RKO (cell line): Measurements from ENCODE around the gene TEX14.

Source experiments
- DNase-seq: peaks from one replicate; pipeline ENCODE4 v3.0.0-alpha.2; 2016; ENCODE audit warnings: low spot score

TEX14 gene

DNA sequence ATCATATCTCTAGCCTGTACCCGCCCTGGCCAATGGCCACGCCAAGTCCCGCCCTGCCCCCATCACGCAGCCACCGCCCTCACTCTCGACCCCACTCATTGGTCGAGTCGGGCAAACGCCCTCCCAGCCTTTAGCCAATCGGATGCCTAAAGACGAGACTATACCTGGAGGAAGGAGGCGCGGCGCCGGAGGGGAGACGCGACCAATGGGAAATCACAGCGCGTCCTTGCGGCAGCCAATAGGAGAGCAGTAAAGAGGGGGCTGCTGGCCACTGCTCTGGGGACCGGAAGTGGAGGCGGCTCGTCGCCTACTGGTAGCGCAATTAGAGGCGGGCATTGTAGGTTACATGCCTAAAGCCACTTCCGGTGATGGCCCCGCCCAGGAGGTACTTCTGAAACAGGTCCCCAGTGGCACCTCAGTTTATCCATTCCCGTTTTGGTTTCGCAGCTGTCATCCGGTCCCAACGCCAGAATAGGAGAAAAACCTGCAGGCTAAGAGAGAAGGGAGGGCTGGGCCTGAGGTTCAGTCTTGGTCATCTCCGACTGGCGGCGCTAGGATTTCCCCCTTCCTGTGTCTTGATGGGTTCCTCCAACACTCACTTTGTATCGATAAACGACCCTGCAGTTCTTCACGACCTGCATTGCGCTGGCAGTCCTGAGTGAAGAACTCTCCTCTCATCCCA, 173.8 kb downstream of the TEX14 start:
- DNase-seq: peak; percentile 100

DNA sequence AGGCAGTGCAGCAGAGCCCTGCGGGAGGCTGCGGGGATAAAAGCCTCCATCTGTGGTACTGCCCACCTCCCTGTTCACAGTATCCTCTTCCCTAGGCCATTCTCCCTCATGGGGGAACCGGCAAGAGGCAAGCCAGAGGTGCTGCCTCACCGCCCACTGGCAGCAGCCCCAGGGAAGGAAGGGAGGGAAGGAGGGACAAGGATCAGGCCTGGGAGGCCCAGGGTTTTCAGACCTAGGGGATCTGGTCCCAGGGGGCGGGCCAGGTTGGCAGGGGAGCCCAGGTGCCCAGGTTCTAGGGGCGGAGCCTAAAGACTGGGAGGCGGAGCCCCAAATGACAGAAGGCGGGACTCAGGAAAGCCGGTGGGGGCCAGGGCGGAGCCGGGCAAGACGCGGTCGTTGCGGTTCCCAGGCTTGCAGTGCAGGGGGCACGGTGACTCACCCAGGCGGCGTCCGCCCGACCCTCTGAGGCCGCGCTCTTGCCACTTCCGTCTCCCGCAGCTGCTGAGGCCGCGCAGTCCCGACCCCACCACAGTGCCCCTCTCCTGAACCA, 174.4 kb downstream of the TEX14 start:
- no peak for DNase-seq

DNA sequence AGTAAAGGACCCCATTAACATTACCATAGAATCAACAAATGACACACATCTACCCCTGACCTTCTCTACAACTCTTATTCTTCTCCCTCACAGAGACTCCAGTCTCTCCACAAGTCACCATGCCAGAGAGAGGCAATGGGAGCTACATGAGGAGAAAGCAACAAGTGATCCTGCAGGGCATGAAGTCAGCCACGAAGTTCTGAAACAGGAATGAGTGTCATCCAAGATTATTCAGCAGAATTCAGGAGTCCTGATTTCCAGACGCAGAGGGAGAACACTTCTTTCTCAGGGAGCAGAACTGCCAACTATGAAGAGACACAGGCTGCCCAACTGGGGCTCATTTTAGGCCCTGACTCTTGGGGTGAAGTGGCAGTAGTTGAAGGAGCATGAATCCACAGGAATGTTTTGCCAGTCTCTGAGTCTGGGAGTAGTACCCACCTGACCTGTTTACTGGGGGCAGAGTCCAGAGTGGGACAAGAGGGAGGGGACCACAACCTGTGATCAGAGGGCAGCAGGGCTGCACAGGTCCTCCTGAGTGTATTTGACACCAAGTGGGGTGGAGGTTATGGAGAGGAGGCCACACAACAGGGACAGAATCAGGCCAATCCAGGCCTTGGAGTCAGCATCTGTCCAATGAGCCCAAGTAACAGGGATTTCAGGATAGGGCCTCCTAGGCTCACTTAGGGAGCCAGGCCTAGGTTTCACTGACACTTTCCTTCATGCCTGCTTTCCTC, 175.0 kb downstream of the TEX14 start:
- DNase-seq: peak; percentile 11

DNA sequence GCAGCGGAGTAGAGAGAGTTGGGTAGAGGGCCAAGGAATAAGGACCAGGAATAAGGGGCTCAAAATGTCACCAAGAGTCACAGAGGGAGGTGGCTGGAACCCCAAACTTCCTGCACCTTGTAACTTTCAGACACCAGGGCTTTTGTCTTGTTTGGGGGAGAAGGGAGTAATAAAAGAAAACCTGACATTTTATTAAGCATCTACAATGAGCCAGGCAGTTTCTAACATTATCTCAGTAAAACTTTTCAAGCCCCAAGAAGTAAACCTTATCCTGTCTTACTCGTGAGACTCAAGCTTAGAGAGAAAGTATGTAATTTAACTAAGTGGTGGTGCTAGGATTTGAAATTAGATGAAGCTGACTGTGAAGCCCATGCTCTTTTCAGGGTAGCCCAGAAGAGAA, 176.6 kb downstream of the TEX14 start:
- no peak for DNase-seq

DNA sequence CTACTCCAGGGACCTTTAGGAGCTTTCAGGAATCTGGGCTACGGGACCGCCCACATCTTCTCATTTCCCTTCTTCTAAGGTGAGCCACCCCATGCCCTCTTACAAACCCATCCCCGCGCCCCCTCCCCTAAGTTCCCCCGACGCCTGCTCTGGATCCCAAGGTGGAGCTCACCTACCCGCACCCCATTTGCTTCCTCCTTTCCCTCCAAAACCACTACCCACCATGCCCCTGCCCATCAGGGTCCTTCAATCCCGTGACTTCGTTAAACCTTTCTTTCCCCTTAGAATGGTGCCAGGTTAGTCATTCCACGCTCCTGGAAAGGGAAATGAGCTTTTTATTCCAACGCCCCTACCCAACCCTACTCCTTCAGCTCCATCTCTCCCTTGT, 177.1 kb downstream of the TEX14 start:
- DNase-seq: no peak

DNA sequence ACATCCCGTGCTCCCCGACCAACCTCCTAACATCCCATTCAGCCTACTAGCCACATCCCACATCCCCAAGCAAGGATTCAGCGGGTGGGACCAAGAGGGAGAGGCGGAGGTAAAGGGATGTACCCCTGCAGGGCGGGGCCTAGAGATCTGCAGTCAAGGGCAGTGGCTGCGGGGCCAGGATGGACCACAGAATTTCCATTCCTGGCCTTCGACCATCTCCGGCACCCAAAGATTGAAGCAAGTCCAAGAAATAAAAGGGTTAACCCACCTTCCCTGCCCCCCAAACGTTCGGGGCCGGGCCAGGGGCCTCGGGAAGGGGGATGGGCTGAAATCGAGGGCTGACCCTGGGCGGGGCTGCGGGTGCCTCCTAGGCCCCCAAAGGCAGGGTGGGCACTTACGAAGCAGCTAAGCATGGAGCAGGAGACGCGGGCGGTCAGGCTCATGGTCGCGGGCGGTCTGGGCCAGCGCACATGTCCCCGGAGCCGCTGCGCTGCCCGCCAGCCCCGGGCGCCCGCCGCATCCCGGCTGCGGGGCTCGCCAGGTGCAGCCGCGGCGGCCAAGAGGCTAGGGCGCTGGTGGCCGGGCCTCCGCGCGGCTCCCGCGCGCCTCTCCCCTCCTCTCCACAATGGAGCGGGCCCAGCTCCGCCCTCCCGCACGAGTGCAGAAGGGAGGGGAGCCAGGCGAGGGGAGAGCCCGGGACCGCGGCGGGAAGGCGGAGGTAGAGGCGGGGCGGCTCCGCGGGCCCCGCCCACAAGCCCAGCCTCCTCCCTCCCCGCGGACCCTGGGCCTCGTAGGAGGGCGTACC, 177.7 kb downstream of the TEX14 start, which contains the start of gene MTMR4:
TSS of gene MTMR4 (minus strand) at position 674 of the 805 bp plus-strand sequence. CDS start at position 443, 231 bp downstream.
- DNase-seq: peak; percentile 70

DNA sequence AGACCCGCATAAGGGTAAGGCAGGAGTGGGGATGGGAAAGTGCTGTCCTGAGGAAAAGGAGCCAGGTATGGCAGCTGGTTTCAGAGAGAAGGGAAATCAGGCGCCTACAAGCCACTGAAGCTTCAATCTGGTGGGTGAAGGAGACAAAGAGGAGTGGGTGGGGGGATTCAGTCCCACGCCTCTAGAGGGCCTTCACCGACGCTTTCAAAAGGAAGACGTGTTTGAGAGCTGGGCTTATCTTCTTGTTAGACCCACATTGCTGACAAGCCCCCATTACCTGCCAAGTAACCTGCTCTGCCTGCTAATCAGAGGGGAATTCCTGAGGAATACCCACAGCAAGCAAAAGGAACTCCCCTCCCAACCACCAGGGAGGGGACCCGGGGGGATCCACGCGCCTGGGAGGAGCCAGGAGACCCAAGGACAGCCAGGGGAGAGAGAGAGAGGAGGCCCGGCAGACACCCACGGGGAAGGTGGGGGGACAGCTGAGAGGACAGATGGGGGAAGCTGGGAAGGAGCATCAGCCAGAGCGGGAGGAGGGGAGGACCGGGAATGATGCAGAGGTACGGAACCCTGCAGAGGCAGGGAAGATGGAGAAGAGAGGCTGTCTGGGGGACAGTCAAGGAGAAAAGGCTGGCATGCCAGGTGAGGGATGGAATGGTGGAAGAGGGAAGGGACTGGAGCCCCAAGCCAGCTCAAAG, 178.4 kb downstream of the TEX14 start:
- DNase-seq: peak; percentile 8

DNA sequence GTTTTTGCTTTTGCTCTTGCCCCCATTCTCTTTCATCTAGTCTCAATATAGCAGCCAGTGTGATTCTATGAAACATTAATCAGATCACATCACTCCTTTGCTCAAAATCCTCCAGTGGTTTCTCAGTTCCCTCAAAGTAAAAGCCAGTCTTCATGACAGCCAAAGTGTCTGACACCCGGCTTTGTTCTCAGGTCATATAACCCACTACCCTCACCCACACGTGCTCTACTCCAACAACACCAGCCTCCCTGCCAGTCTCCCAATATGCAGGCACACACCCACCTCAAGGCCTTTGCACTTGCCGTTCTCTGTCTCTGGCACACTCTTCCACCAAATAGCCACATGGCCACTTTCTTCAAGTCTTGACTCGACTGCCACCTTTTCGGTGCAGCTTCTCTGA, 181.8 kb downstream of the TEX14 start:
- no peak for DNase-seq

DNA sequence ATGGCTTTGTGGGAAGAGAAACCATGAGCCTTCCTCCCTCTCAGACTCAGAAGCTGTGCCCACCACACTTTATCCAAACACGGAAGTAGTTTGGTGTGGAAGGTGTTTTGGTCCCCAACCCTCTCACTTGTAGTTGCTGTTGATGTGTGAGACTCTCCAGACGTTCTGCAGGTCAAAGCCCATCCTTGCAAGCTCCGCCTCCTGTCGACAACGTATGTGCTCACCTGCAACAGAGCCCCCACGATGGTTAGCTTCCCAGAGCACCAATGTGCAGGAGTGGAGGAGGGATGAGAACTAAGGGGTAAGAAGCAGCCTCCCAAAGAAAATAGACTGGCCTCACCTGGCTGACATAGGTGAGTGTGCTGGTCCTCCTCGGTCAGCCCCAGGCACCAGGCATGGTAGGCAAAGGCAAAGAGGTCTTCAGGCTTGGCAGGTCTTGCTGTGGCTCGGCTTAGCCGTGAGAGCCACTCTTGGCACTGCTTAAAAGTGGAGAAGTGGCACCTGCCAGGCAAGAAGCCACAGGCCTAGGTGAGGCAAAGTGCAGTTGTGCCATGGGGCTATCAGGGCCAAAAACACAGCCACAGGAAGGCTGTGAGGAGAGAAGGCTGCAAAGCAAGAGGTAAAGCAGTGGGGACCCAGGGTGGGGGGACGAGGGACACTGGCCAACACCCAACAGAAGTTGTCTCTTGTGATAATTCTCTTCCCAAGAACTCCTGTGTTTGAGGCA, 183.3 kb downstream of the TEX14 start:
- DNase-seq: no peak

DNA sequence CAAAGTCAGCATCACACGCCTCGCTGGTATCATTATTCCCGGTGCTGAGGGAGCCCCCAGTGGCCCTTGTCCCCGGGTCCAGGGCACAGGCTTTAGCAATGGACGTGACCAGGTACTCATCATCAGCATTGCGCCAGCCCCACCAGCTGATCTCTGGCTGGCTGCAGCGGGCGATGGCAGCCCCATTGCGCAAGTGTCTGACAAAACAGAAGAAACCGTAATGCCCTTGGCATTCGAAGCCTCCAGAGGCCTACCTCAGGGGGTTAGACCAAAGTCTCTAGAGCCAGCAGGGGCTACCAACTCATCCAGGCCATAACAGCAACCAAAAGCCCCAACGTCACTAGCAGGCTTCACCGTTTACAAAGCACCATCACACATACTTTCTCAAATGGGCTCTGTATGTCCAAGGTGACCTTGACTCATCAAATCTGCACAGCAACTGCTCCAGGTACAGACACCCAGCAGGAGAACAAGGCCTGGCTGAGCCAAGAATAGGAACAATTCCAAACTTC, 184.7 kb downstream of the TEX14 start:
- DNase-seq: no peak
